SJCRH30 (cell line): ENCODE measurements around the gene TRIM59. TPM values are rescaled to one million over a fixed set of nuclear protein-coding genes. Genes with fewer than 3 reads are reported as not detected.

Experiments used
- DNase-seq, 2 experiments: peaks; one replicate each; pipeline ENCODE4 v3.0.0-alpha.2; 2015 to 2020
- H3K27ac ChIP-seq: fragments of 250-450 bp; sonication (Bioruptor Pico); 2 replicates; pipeline ENCODE4 v1.5.1; 2020; ENCODE audit warnings: mild to moderate bottlenecking, moderate library complexity
- H3K27me3 ChIP-seq: fragments of 250-450 bp; sonication (Bioruptor Pico); 2 replicates; pipeline ENCODE4 v1.5.1; 2020; ENCODE audit warnings: mild to moderate bottlenecking, moderate library complexity
- H3K36me3 ChIP-seq: fragments of 250-450 bp; sonication (Bioruptor Pico); 2 replicates; pipeline ENCODE4 v1.5.1; 2020; ENCODE audit warnings: mild to moderate bottlenecking, moderate library complexity
- H3K4me1 ChIP-seq: fragments of 250-450 bp; sonication (Bioruptor Pico); 2 replicates; pipeline ENCODE4 v1.5.1; 2020; ENCODE audit warnings: mild to moderate bottlenecking, moderate library complexity
- H3K4me3 ChIP-seq: fragments of 250-450 bp; sonication (Bioruptor Pico); 2 replicates; pipeline ENCODE4 v1.5.1; 2020; ENCODE audit warnings: mild to moderate bottlenecking, moderate library complexity
- H3K9me3 ChIP-seq: fragments of 250-450 bp; sonication (Bioruptor Pico); replicated peaks from 2 replicates; pipeline ENCODE4 v1.5.1; 2020; ENCODE audit warnings: mild to moderate bottlenecking, moderate library complexity
- total RNA-seq: library from RNA; depleted of rRNA; stranded (reverse); fragments of >200 nt; shearing (Covaris generic); gene quantifications from 2 replicates; pipeline ENCODE4 v1.2.3, GENCODE V29; 2014; rRNA removed

TRIM59 gene, protein sequence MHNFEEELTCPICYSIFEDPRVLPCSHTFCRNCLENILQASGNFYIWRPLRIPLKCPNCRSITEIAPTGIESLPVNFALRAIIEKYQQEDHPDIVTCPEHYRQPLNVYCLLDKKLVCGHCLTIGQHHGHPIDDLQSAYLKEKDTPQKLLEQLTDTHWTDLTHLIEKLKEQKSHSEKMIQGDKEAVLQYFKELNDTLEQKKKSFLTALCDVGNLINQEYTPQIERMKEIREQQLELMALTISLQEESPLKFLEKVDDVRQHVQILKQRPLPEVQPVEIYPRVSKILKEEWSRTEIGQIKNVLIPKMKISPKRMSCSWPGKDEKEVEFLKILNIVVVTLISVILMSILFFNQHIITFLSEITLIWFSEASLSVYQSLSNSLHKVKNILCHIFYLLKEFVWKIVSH
- 39.1 and 39.9 TPM in 2 replicates for total RNA-seq

- DNase-seq = peak; percentile 95
- no peaks in the 10 kb centered on the region for H3K9me3 ChIP-seq
- H3K27me3 ChIP-seq = no peaks in the 10 kb centered on the region
- H3K4me1 ChIP-seq = peaks cover 2% of the 10 kb centered on the region; the same call in 1 of the 2 replicates
- H3K27ac ChIP-seq = peak within 1 kb of the TSS; percentile 96
- H3K4me3 ChIP-seq = peak within 1 kb of the TSS; percentile 68
- H3K36me3 ChIP-seq = peaks cover 11% of the 10 kb centered on the region
Observed at GRCh38 chr3:160449636-160450598, at the start of gene TRIM59. TSS of gene TRIM59 (minus strand) at chr3:160449786. CDS start at chr3:160439183, 10,603 bp downstream.

- no peaks in the 10 kb centered on the region for H3K4me1 ChIP-seq
- no peaks in the 10 kb centered on the region for H3K9me3 ChIP-seq
- H3K27ac ChIP-seq = no peak overlapping the region
- no peak overlapping the region for H3K4me3 ChIP-seq
- H3K27me3 ChIP-seq = no peaks in the 10 kb centered on the region
- no peak for DNase-seq
- H3K36me3 ChIP-seq = peaks cover 14% of the 10 kb centered on the region
Observed at GRCh38 chr3:160498202-160498601, 48.6 kb upstream of the TRIM59 start.

- Histone ChIP-seq H3K4me3 (no peak overlapping the region), H3K27me3 (no peaks in the 10 kb centered on the region), H3K4me1 (no peaks in the 10 kb centered on the region), H3K9me3 (no peaks in the 10 kb centered on the region), H3K27ac (no peak overlapping the region), H3K36me3 (no peaks in the 10 kb centered on the region)
- no peak for DNase-seq
Observed at GRCh38 chr3:160490166-160490565, 40.6 kb upstream of the TRIM59 start.

- Histone ChIP-seq H3K36me3 (no peaks in the 10 kb centered on the region), H3K4me3 (no peak overlapping the region), H3K27ac (no peak overlapping the region), H3K4me1 (no peaks in the 10 kb centered on the region), H3K27me3 (no peaks in the 10 kb centered on the region), H3K9me3 (no peaks in the 10 kb centered on the region)
- peak; percentile 4 to 43 for DNase-seq
Observed at GRCh38 chr3:160486459-160486869, 36.9 kb upstream of the TRIM59 start.

DNA sequence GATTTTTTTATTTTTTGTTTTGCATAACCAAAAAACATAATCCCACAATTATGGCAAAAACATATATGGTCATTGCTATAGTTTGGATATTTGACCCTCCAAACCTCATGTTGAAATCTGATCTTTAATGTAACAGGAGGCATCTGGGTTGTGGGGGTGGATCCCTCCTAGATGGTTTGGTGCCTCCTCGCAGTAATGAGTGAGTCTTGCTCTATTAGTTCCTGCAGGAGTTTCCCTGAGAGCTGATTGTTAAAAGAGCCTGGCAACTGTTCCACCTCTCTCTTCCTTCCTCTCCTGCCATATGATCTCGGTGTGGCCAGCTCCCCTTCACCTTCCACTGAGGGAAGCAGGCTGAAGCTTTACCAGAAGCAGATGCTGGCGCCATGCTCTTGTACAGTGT, 33.2 kb upstream of the TRIM59 start:
- Histone ChIP-seq H3K36me3 (no peaks in the 10 kb centered on the region), H3K4me1 (no peaks in the 10 kb centered on the region), H3K27ac (no peak overlapping the region), H3K9me3 (no peaks in the 10 kb centered on the region), H3K27me3 (no peaks in the 10 kb centered on the region), H3K4me3 (no peak overlapping the region)
- DNase-seq = peak in 1 of 2 experiments; percentile 14

GRCh38 chr3:160481856-160482255, 32.3 kb upstream of the TRIM59 start:
- Histone ChIP-seq H3K27ac (no peak overlapping the region), H3K9me3 (no peaks in the 10 kb centered on the region), H3K27me3 (no peaks in the 10 kb centered on the region), H3K36me3 (no peaks in the 10 kb centered on the region), H3K4me1 (no peaks in the 10 kb centered on the region), H3K4me3 (no peak overlapping the region)
- DNase-seq = no peak

GRCh38 chr3:160480931-160481330, 31.3 kb upstream of the TRIM59 start:
- no peak overlapping the region for H3K4me3 ChIP-seq
- H3K27me3 ChIP-seq = no peaks in the 10 kb centered on the region
- H3K9me3 ChIP-seq = no peaks in the 10 kb centered on the region
- H3K27ac ChIP-seq = no peak overlapping the region
- H3K4me1 ChIP-seq = no peaks in the 10 kb centered on the region
- H3K36me3 ChIP-seq = no peaks in the 10 kb centered on the region
- no peak for DNase-seq

DNA sequence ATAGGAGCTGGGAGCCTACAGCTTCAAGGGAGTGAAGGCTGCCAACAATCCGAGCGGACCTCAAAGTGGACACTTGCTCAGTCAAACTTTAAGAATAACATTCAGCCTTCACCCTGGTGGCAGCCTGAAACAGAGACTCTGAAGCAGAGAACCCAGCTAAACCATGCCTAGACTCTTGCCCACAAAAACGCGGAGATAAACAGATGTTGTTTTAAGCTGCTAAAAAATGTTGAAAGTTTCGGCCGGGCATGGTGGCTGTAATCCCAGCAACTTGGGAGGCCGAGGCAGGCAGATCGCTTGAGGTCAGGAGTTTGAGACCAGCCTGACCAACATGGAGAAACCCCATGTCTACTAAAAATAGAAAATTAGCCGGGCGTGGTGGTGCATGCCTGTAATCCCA, 29.8 kb upstream of the TRIM59 start:
- H3K4me1 ChIP-seq = no peaks in the 10 kb centered on the region
- no peak for DNase-seq
- no peak overlapping the region for H3K27ac ChIP-seq
- H3K4me3 ChIP-seq = no peak overlapping the region
- H3K36me3 ChIP-seq = no peaks in the 10 kb centered on the region
- no peaks in the 10 kb centered on the region for H3K27me3 ChIP-seq
- no peaks in the 10 kb centered on the region for H3K9me3 ChIP-seq

DNA sequence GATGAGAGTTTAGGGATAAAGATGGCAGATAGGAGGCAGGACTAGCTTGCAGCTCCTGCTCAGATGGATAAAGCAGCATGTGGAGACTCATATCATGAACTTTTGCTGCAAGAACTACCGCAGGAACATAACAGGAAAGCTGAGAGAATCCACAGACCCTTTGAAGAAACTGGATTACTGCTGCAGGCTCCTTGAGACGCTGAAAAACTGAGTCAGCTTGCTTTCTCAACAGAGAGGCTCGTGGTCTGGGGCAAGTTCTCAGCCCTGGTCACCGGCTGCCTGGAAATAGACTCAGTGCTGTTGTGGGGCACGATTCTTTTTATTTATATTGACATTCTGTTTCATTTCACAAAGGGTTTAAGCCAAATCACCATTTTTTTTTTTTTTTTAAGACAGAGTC, 28.8 kb upstream of the TRIM59 start:
- no peaks in the 10 kb centered on the region for H3K27me3 ChIP-seq
- no peaks in the 10 kb centered on the region for H3K4me1 ChIP-seq
- H3K27ac ChIP-seq = no peak overlapping the region
- no peaks in the 10 kb centered on the region for H3K36me3 ChIP-seq
- H3K4me3 ChIP-seq = no peak overlapping the region
- H3K9me3 ChIP-seq = no peaks in the 10 kb centered on the region
- DNase-seq = no peak

DNA sequence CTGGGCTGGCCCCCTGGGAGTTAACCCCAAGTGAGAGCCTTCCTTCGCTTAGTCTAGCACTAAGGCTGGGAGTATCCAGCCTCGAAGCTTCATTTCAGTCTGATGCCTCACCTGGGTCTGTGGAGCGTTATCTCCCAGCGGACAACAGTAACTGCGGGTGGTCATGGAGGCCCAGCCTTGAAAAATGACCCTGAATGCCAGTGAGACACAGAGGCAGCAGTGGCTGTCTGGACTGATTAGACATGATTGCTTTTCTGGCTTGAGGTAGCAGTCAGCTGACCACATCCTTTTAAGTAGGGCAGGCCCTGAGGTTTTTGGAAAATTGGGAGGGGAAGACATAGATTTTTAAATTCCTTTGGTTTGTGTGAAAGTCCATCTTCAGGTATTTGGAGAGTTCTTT, 28.2 kb upstream of the TRIM59 start:
- Histone ChIP-seq H3K36me3 (no peaks in the 10 kb centered on the region), H3K4me3 (no peak overlapping the region), H3K27me3 (no peaks in the 10 kb centered on the region), H3K9me3 (no peaks in the 10 kb centered on the region), H3K4me1 (no peaks in the 10 kb centered on the region), H3K27ac (no peak overlapping the region)
- DNase-seq = no peak

- no peak overlapping the region for H3K27ac ChIP-seq
- no peak overlapping the region for H3K4me3 ChIP-seq
- H3K4me1 ChIP-seq = no peaks in the 10 kb centered on the region
- no peaks in the 10 kb centered on the region for H3K9me3 ChIP-seq
- H3K27me3 ChIP-seq = no peaks in the 10 kb centered on the region
- no peaks in the 10 kb centered on the region for H3K36me3 ChIP-seq
- no peak for DNase-seq
Observed at GRCh38 chr3:160475884-160476283, 26.3 kb upstream of the TRIM59 start.

- Histone ChIP-seq H3K27me3 (no peaks in the 10 kb centered on the region), H3K4me1 (no peaks in the 10 kb centered on the region), H3K36me3 (no peaks in the 10 kb centered on the region), H3K4me3 (no peak overlapping the region), H3K9me3 (no peaks in the 10 kb centered on the region), H3K27ac (no peak overlapping the region)
- DNase-seq = no peak
Observed at GRCh38 chr3:160475153-160475552, 25.6 kb upstream of the TRIM59 start.

DNA sequence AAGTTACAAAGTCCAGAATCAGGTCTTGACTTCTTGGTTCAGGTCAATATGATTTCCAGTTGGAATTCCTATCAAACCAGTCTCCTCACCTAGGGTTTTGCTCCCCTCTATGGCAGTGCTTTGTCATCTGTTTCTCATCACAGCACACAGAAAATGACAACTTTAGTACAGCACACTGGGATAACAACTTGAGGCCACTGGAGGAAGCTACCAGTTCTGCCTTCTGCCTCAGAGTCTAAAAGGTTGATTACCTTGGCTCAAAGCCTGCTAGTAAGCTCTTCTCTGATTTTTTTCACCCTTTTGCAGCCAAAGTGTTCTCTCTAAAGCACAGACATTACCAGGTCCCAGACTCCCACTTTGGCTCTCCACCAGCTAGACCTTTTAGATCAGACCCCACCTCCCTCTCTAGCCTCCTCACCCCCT, 24.8 kb upstream of the TRIM59 start:
- Histone ChIP-seq H3K27me3 (no peaks in the 10 kb centered on the region), H3K4me3 (no peak overlapping the region), H3K4me1 (no peaks in the 10 kb centered on the region), H3K36me3 (no peaks in the 10 kb centered on the region), H3K9me3 (no peaks in the 10 kb centered on the region), H3K27ac (no peak overlapping the region)
- no peak for DNase-seq

GRCh38 chr3:160473978-160474377, 24.4 kb upstream of the TRIM59 start:
- H3K27me3 ChIP-seq = no peaks in the 10 kb centered on the region
- no peak for DNase-seq
- no peaks in the 10 kb centered on the region for H3K9me3 ChIP-seq
- H3K27ac ChIP-seq = no peak overlapping the region
- H3K36me3 ChIP-seq = no peaks in the 10 kb centered on the region
- no peaks in the 10 kb centered on the region for H3K4me1 ChIP-seq
- H3K4me3 ChIP-seq = no peak overlapping the region

- no peaks in the 10 kb centered on the region for H3K4me1 ChIP-seq
- no peak overlapping the region for H3K4me3 ChIP-seq
- H3K27ac ChIP-seq = no peak overlapping the region
- no peaks in the 10 kb centered on the region for H3K36me3 ChIP-seq
- H3K27me3 ChIP-seq = no peaks in the 10 kb centered on the region
- DNase-seq = no peak
- H3K9me3 ChIP-seq = no peaks in the 10 kb centered on the region
Observed at GRCh38 chr3:160473221-160473620, 23.6 kb upstream of the TRIM59 start.
